Adrenal gland (tissue), 5 donors: ENCODE data around the gene ZBTB6.

Experiments used
- POLR2A ChIP-seq, 2 donors: fragments of 450-650 bp; IDR thresholded peaks; one replicate each; pipeline ENCODE4 v1.6.1; 2017; ENCODE audit warnings: antibody characterized with exemption in 2 of 2, mild to moderate bottlenecking in 2 of 2, moderate library complexity in 1 of 2
- TF ChIP-seq, protein P1 (sequence below), 6 experiments: fragments of 450-650 bp in 4 of 6; fragments of 200-600 bp in 2 of 6; sonication (generic) in 1 of 6; IDR thresholded peaks; 1 replicate in 5 of 6; 2 replicates in 1 of 6; pipeline versions ENCODE4 v1.5.1 to v1.8.0; 2016 to 2021; ENCODE audit warnings: antibody characterized with exemption in 6 of 6, mild to moderate bottlenecking in 2 of 6, moderate library complexity in 1 of 6
- donor health status: DM: no; HTN: no; CAD: no.

DNA sequence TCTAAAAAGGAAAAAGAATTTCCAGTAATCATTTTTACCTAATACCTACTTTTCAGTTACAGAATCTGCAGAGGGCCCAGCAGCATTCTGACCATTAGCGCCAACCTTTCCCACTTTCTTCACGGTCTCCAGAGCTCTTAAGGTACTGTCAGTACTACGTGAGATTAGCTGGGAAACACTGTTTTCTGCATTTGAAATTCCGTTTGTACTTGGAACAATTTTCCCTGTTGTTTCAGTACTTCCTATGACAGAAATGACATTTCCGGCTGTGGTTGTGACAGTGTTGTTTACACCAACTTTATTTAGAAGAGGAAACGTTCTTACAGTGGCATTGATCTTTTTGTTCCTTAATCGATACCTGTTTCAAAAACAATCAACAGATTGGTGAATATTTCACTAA lies 47.8 kb downstream of the ZBTB6 start:
- TF ChIP-seq, protein P1, sequence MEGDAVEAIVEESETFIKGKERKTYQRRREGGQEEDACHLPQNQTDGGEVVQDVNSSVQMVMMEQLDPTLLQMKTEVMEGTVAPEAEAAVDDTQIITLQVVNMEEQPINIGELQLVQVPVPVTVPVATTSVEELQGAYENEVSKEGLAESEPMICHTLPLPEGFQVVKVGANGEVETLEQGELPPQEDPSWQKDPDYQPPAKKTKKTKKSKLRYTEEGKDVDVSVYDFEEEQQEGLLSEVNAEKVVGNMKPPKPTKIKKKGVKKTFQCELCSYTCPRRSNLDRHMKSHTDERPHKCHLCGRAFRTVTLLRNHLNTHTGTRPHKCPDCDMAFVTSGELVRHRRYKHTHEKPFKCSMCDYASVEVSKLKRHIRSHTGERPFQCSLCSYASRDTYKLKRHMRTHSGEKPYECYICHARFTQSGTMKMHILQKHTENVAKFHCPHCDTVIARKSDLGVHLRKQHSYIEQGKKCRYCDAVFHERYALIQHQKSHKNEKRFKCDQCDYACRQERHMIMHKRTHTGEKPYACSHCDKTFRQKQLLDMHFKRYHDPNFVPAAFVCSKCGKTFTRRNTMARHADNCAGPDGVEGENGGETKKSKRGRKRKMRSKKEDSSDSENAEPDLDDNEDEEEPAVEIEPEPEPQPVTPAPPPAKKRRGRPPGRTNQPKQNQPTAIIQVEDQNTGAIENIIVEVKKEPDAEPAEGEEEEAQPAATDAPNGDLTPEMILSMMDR (IDR thresholded peaks at IDR 0.05), result no peak
- no peak for TF ChIP-seq POLR2A (IDR thresholded peaks at IDR 0.05)
